HG03064 (cell line): ENCODE measurements around the gene KMT2C.

Experiments
- ATAC-seq: cut with Tn5 transposase; IDR thresholded peaks from one replicate; pipeline ENCODE4 v1.9.1; 2021; ENCODE audit warnings: low read depth; ENCODE audit not compliant: unreplicated experiment

The KMT2C gene

GRCh38 chr7:152121432-152121831, 314.4 kb downstream of the KMT2C start:
- ATAC-seq = no peak

GRCh38 chr7:152120776-152121175, 315.0 kb downstream of the KMT2C start:
- ATAC-seq = no peak

GRCh38 chr7:152120210-152120609, 315.6 kb downstream of the KMT2C start:
- ATAC-seq = no peak

- ATAC-seq = no peak
These were observed 318.4 kb downstream of the KMT2C start for GRCh38 chr7:152117356-152117755.

GRCh38 chr7:152115021-152115718, 320.6 kb downstream of the KMT2C start:
- ATAC-seq = no peak

- no peak for ATAC-seq
These were observed 323.0 kb downstream of the KMT2C start for GRCh38 chr7:152112829-152113228.

GRCh38 chr7:152108359-152108758, 327.4 kb downstream of the KMT2C start:
- no peak for ATAC-seq

GRCh38 chr7:152107945-152108344, 327.9 kb downstream of the KMT2C start:
- ATAC-seq = no peak

- no peak for ATAC-seq
These were observed 328.8 kb downstream of the KMT2C start for GRCh38 chr7:152106990-152107389.

- no peak for ATAC-seq
These were observed 330.6 kb downstream of the KMT2C start for GRCh38 chr7:152105205-152105604.

GRCh38 chr7:152103691-152104090, 332.1 kb downstream of the KMT2C start:
- ATAC-seq = no peak

GRCh38 chr7:152103066-152103465, 332.7 kb downstream of the KMT2C start:
- ATAC-seq = no peak

GRCh38 chr7:152097330-152097729, 338.5 kb downstream of the KMT2C start:
- ATAC-seq = no peak

GRCh38 chr7:152095771-152096170, 340.0 kb downstream of the KMT2C start:
- no peak for ATAC-seq

- ATAC-seq = no peak
These were observed 342.1 kb downstream of the KMT2C start for GRCh38 chr7:152093717-152094116.

GRCh38 chr7:152090747-152091146, 345.1 kb downstream of the KMT2C start:
- no peak for ATAC-seq

GRCh38 chr7:152089183-152089582, 346.6 kb downstream of the KMT2C start:
- no peak for ATAC-seq

- ATAC-seq = no peak
These were observed 349.3 kb downstream of the KMT2C start for GRCh38 chr7:152086513-152086912.

GRCh38 chr7:152085131-152085530, 350.7 kb downstream of the KMT2C start:
- no peak for ATAC-seq
